Measurements from ENCODE around the gene ZCWPW1. TPM values are rescaled to one million over a fixed set of nuclear protein-coding genes. Genes with fewer than 3 reads are reported as not detected.

The ZCWPW1 gene
- total RNA-seq, 1 experiment from 2014 or later: 3.4 TPM

GRCh38 chr7:100432621-100433275 is 4.2 kb upstream of the ZCWPW1 start:
- H3K27ac Mint-ChIP-seq (ENCODE audit: unreplicated experiment): no peak overlapping the region
- 0 out of 2 replicates have a peak, but pooled peaks cover 10% of the 10 kb centered on the region for H3K4me1 ChIP-seq
- peaks cover 23% of the 10 kb centered on the region for H3K4me1 Mint-ChIP-seq (ENCODE audit: low read depth, unreplicated experiment)
- no peak overlapping the region for H3K4me3 Mint-ChIP-seq (ENCODE audit: unreplicated experiment)
- TF ChIP-seq CTCF (IDR thresholded peaks at IDR 0.05; ENCODE audit: insufficient read depth in 1 of 2, low read depth in 1 of 2, low read length in 1 of 2, severe bottlenecking in 1 of 2, unreplicated experiment in 1 of 2): no peak
- no TSS peak for BruUV-seq (replicated peaks)
- CTCF ChIA-PET: no interaction called here
- peaks cover 79% of the 10 kb centered on the region for H3K36me3 Mint-ChIP-seq (ENCODE audit: insufficient read depth, unreplicated experiment)
- peaks cover 4% of the 10 kb centered on the region for H3K27me3 Mint-ChIP-seq (ENCODE audit: insufficient read depth, unreplicated experiment)
- H3K36me3 ChIP-seq (ENCODE audit: control insufficient read depth, insufficient read depth, low read length): no peaks in the 10 kb centered on the region; the same call in 1 of the 2 replicates
- no peaks in the 10 kb centered on the region for H3K9me3 ChIP-seq
- POLR2A ChIA-PET: no interaction called here
- no peak overlapping the region for H3K4me3 ChIP-seq (ENCODE audit: low read depth, low read length)
- H3K9me3 Mint-ChIP-seq (ENCODE audit: unreplicated experiment): no peaks in the 10 kb centered on the region
- intact Hi-C loops (cut with micrococcal nuclease; ENCODE audit: unreplicated experiment): no loop called here
- no peaks in the 10 kb centered on the region for H3K27me3 ChIP-seq (replicated peaks; ENCODE audit: control insufficient read depth, insufficient read depth, low read length)
- DNase-seq: no peak

- TF ChIP-seq CTCF (IDR thresholded peaks at IDR 0.05; ENCODE audit: insufficient read depth in 1 of 2, low read depth in 1 of 2, low read length in 1 of 2, severe bottlenecking in 1 of 2, unreplicated experiment in 1 of 2): no peak
- POLR2A ChIA-PET: no interaction called here
- H3K27me3 ChIP-seq (replicated peaks; ENCODE audit: control insufficient read depth, insufficient read depth, low read length): no peaks in the 10 kb centered on the region
- no peaks in the 10 kb centered on the region for H3K9me3 ChIP-seq
- Mint-ChIP-seq H3K36me3 (ENCODE audit: insufficient read depth, unreplicated experiment) (peaks cover 79% of the 10 kb centered on the region), H3K27ac (ENCODE audit: unreplicated experiment) (peak overlapping the region; percentile 71), H3K27me3 (ENCODE audit: insufficient read depth, unreplicated experiment) (peaks cover 4% of the 10 kb centered on the region), H3K4me1 (ENCODE audit: low read depth, unreplicated experiment) (peaks cover 23% of the 10 kb centered on the region), H3K4me3 (ENCODE audit: unreplicated experiment) (peak overlapping the region; percentile 89), H3K9me3 (ENCODE audit: unreplicated experiment) (no peaks in the 10 kb centered on the region)
- 0 out of 2 replicates have a peak, but pooled peaks cover 10% of the 10 kb centered on the region for H3K4me1 ChIP-seq
- no TSS peak for BruUV-seq (replicated peaks)
- CTCF ChIA-PET: no interaction called here
- intact Hi-C loops (cut with micrococcal nuclease; ENCODE audit: unreplicated experiment): no loop called here
- DNase-seq: no peak
- no peaks in the 10 kb centered on the region; the same call in 1 of the 2 replicates for H3K36me3 ChIP-seq (ENCODE audit: control insufficient read depth, insufficient read depth, low read length)
- no peak overlapping the region for H3K4me3 ChIP-seq (ENCODE audit: low read depth, low read length)
These were observed 3.5 kb upstream of the ZCWPW1 start for GRCh38 chr7:100432053-100432452.

DNA sequence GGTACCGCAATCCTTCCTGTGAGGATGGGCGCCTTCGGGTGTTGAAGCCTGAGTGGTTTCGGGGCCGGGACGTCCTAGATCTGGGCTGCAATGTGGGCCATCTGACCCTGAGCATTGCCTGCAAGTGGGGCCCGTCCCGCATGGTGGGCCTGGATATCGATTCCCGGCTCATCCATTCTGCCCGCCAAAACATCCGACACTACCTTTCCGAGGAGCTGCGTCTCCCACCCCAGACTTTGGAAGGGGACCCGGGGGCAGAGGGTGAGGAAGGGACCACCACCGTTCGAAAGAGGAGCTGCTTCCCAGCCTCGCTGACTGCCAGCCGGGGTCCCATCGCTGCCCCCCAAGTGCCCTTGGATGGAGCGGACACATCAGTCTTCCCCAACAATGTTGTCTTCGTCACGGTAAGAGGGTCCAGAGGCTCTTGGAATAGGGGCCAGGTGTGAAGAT is 2.8 kb upstream of the ZCWPW1 start:
- peaks cover 75% of the 10 kb centered on the region for H3K36me3 Mint-ChIP-seq (ENCODE audit: insufficient read depth, unreplicated experiment)
- H3K36me3 ChIP-seq (ENCODE audit: control insufficient read depth, insufficient read depth, low read length): no peaks in the 10 kb centered on the region; the same call in 1 of the 2 replicates
- CTCF ChIA-PET: no interaction called here
- peak overlapping the region; percentile 89 for H3K4me3 Mint-ChIP-seq (ENCODE audit: unreplicated experiment)
- no peaks in the 10 kb centered on the region for H3K9me3 ChIP-seq
- H3K4me1 ChIP-seq: 0 out of 2 replicates have a peak, but pooled peaks cover 10% of the 10 kb centered on the region
- intact Hi-C loops (cut with micrococcal nuclease; ENCODE audit: unreplicated experiment): no loop called here
- no peak overlapping the region for H3K4me3 ChIP-seq (ENCODE audit: low read depth, low read length)
- no peaks in the 10 kb centered on the region for H3K27me3 ChIP-seq (replicated peaks; ENCODE audit: control insufficient read depth, insufficient read depth, low read length)
- no peak for TF ChIP-seq CTCF (IDR thresholded peaks at IDR 0.05; ENCODE audit: insufficient read depth in 1 of 2, low read depth in 1 of 2, low read length in 1 of 2, severe bottlenecking in 1 of 2, unreplicated experiment in 1 of 2)
- BruUV-seq (replicated peaks): no TSS peak
- no peaks in the 10 kb centered on the region for H3K9me3 Mint-ChIP-seq (ENCODE audit: unreplicated experiment)
- POLR2A ChIA-PET: no interaction called here
- peak overlapping the region; percentile 71 for H3K27ac Mint-ChIP-seq (ENCODE audit: unreplicated experiment)
- peaks cover 4% of the 10 kb centered on the region for H3K27me3 Mint-ChIP-seq (ENCODE audit: insufficient read depth, unreplicated experiment)
- no peak for DNase-seq
- H3K4me1 Mint-ChIP-seq (ENCODE audit: low read depth, unreplicated experiment): peaks cover 23% of the 10 kb centered on the region
